H1 (cell line): ENCODE data around the gene NTN4. TPM values are rescaled to one million over a fixed set of nuclear protein-coding genes. Genes with fewer than 3 reads are reported as not detected.

ENCODE experiments used
- CTCF ChIA-PET: fragments of 300-600 bp; sonication (Branson Sonifier 250); formaldehyde crosslinking; loops from one replicate; lab custom pipeline; 2021; ENCODE audit not compliant: partially characterized antibody; lab: Charles Lee
- POLR2A ChIA-PET: fragments of 300-600 bp; sonication (Branson Sonifier 250); formaldehyde crosslinking; loops from one replicate; lab custom pipeline; 2021; ENCODE audit warnings: inconsistent platforms; ENCODE audit not compliant: partially characterized antibody; lab: Charles Lee
- DNase-seq, 2 experiments: peaks; one replicate each; pipeline versions ENCODE4 v3.0.0 to v3.0.0-alpha.2; 2010 to 2022; ENCODE audit warnings: low spot score in 2 of 2, low read depth in 1 of 2, mixed read lengths in 1 of 2
- FAIRE-seq: peaks from 2 replicates; lab custom pipeline; 2011; peaks lifted over from hg19 to GRCh38; lab: Jason Lieb, UNC
- H2AFZ ChIP-seq: 2 replicates; pipeline ENCODE4 v1.8.1; 2012; ENCODE audit warnings: low read length, inconsistent platforms
- H2AK5ac ChIP-seq: 2 replicates; pipeline ENCODE4 v1.6.1; 2013; ENCODE audit warnings: low read depth, low read length
- H2BK120ac ChIP-seq: replicated peaks from 2 replicates; pipeline ENCODE3; 2013; ENCODE audit warnings: low read depth, low read length, inconsistent platforms
- H2BK12ac ChIP-seq: 2 replicates; pipeline ENCODE4 v1.6.1; 2013; ENCODE audit warnings: low read depth, low read length
- H2BK15ac ChIP-seq: 2 replicates; pipeline ENCODE4 v1.6.1; 2013; ENCODE audit warnings: low read length
- H2BK20ac ChIP-seq: 2 replicates; pipeline ENCODE4 v1.6.1; 2013; ENCODE audit warnings: low read length
- H2BK5ac ChIP-seq: 2 replicates; pipeline ENCODE4 v1.6.1; 2013; ENCODE audit warnings: low read depth, low read length
- H3K14ac ChIP-seq: 2 replicates; pipeline ENCODE4 v1.6.1; 2013; ENCODE audit warnings: inconsistent platforms; ENCODE audit not compliant: insufficient read length
- H3K18ac ChIP-seq: 2 replicates; pipeline ENCODE4 v1.6.1; 2013; ENCODE audit warnings: low read length; ENCODE audit errors: extremely low read depth
- H3K23ac ChIP-seq: 2 replicates; pipeline ENCODE4 v1.6.1; 2013; ENCODE audit warnings: inconsistent platforms; ENCODE audit not compliant: insufficient read length
- H3K23me2 ChIP-seq: 2 replicates; pipeline ENCODE4 v1.6.1; 2013; ENCODE audit warnings: low read depth, low read length
- H3K27ac ChIP-seq: 2 replicates; pipeline ENCODE4 v1.6.1; 2011; ENCODE audit warnings: low read depth, low read length, inconsistent platforms
- H3K27me3 ChIP-seq, 4 experiments: replicated peaks in 1 of 4; 1 replicate in 1 of 4; 2 replicates in 3 of 4; pipeline versions ENCODE4 v1.6.1 to v1.8.1; 2011 to 2013; ENCODE audit warnings: low read length in 3 of 4, mild to moderate bottlenecking in 3 of 4, inconsistent platforms in 2 of 4, mixed read lengths in 2 of 4, moderate library complexity in 1 of 4; ENCODE audit not compliant: control insufficient read depth in 3 of 4, insufficient read depth in 3 of 4; ENCODE audit errors: extremely low read depth in 1 of 4
- H3K36me3 ChIP-seq, 4 experiments: 2 replicates each; pipeline versions ENCODE4 v1.6.1 to v1.8.1; 2011 to 2013; ENCODE audit warnings: mild to moderate bottlenecking in 4 of 4, low read length in 3 of 4, moderate library complexity in 2 of 4, control low read depth in 1 of 4, inconsistent platforms in 1 of 4; ENCODE audit not compliant: insufficient read depth in 4 of 4, control insufficient read depth in 2 of 4
- H3K4ac ChIP-seq: replicated peaks from 2 replicates; pipeline ENCODE3; 2013; ENCODE audit warnings: low read length, low read depth, mixed read lengths, inconsistent platforms; ENCODE audit not compliant: insufficient read length
- H3K4me1 ChIP-seq, 4 experiments: replicated peaks in 1 of 4; 1 replicate in 1 of 4; 2 replicates in 3 of 4; pipeline versions ENCODE4 v1.6.1 to v1.8.1; 2011 to 2013; ENCODE audit warnings: low read length in 3 of 4, inconsistent platforms in 2 of 4, mixed read lengths in 1 of 4; ENCODE audit not compliant: insufficient read depth in 4 of 4, control insufficient read depth in 3 of 4
- H3K4me2 ChIP-seq, 2 experiments: 2 replicates each; pipeline versions ENCODE4 v1.6.1 to v1.8.1; 2011 to 2013; ENCODE audit warnings: low read depth in 2 of 2, low read length in 2 of 2, control low read depth in 1 of 2, inconsistent platforms in 1 of 2, mild to moderate bottlenecking in 1 of 2; ENCODE audit not compliant: insufficient read depth in 1 of 2
- H3K4me3 ChIP-seq, 4 experiments: fragments of 200-600, 300-600 bp in 1 of 4; sonication (generic), shearing (Covaris generic), sonication (Bioruptor Twin) in 1 of 4; 2 replicates each; pipeline versions ENCODE4 v1.5.1 to v1.8.1; 2011 to 2016; ENCODE audit warnings: low read length in 4 of 4, low read depth in 3 of 4, control low read depth in 2 of 4, inconsistent platforms in 2 of 4, mild to moderate bottlenecking in 2 of 4, mixed read lengths in 1 of 4, moderate library complexity in 1 of 4; ENCODE audit not compliant: insufficient read depth in 2 of 4; ENCODE audit errors: extremely low read depth in 1 of 4
- H3K56ac ChIP-seq: replicated peaks from 2 replicates; pipeline ENCODE3; 2013; ENCODE audit warnings: low read depth, mild to moderate bottlenecking, mixed read lengths, low read length, inconsistent platforms; ENCODE audit not compliant: insufficient read length
- H3K79me1 ChIP-seq: 2 replicates; pipeline ENCODE4 v1.6.1; 2013; ENCODE audit warnings: low read depth, low read length, control low read depth
- H3K79me2 ChIP-seq, 2 experiments: 2 replicates each; pipeline versions ENCODE4 v1.6.1 to v1.8.1; 2012 to 2013; ENCODE audit warnings: low read length in 2 of 2, mild to moderate bottlenecking in 2 of 2, inconsistent platforms in 1 of 2; ENCODE audit not compliant: insufficient read depth in 2 of 2, control insufficient read depth in 1 of 2
- H3K9ac ChIP-seq, 4 experiments: replicated peaks in 1 of 4; 1 replicate in 1 of 4; 2 replicates in 3 of 4; pipeline versions ENCODE4 v1.6.1 to v1.8.1; 2011 to 2013; ENCODE audit warnings: low read depth in 3 of 4, low read length in 3 of 4, control low read depth in 2 of 4, mild to moderate bottlenecking in 2 of 4, moderate library complexity in 2 of 4, inconsistent platforms in 1 of 4; ENCODE audit errors: extremely low read depth in 1 of 4
- H3K9me3 ChIP-seq, 2 experiments: 2 replicates each; pipeline versions ENCODE4 v1.6.1 to v1.8.1; 2012 to 2013; ENCODE audit warnings: mild to moderate bottlenecking in 2 of 2, moderate library complexity in 2 of 2, control low read depth in 1 of 2, inconsistent platforms in 1 of 2, low read depth in 1 of 2, low read length in 1 of 2, mixed read lengths in 1 of 2; ENCODE audit not compliant: insufficient read depth in 2 of 2
- H4K20me1 ChIP-seq, 2 experiments: replicated peaks in 1 of 2; 2 replicates each; pipeline versions ENCODE3 to v1.8.1; 2011 to 2013; ENCODE audit warnings: inconsistent platforms in 2 of 2, low read length in 2 of 2, mild to moderate bottlenecking in 1 of 2; ENCODE audit not compliant: insufficient read depth in 2 of 2, control insufficient read depth in 1 of 2
- H4K5ac ChIP-seq: 2 replicates; pipeline ENCODE4 v1.6.1; 2013; ENCODE audit warnings: low read length, low read depth, mixed read lengths, inconsistent platforms; ENCODE audit not compliant: insufficient read length
- H4K8ac ChIP-seq: 2 replicates; pipeline ENCODE4 v1.8.0; 2013; ENCODE audit warnings: mild to moderate bottlenecking, moderate library complexity, low read length, inconsistent platforms; ENCODE audit not compliant: insufficient read depth; ENCODE audit errors: extremely low read depth
- H4K91ac ChIP-seq: replicated peaks from 2 replicates; pipeline ENCODE3; 2013; ENCODE audit warnings: low read length, mixed read lengths, inconsistent platforms; ENCODE audit not compliant: insufficient read length
- HDAC2 ChIP-seq, 2 experiments: fragments of 300-600 bp in 1 of 2; sonication (generic) in 1 of 2; IDR thresholded peaks; 2 replicates each; pipeline ENCODE4 v1.6.1; 2011 to 2012; ENCODE audit warnings: low read depth in 2 of 2, low read length in 2 of 2, mild to moderate bottlenecking in 2 of 2, moderate library complexity in 2 of 2, borderline replicate concordance in 1 of 2, inconsistent platforms in 1 of 2
- WGBS, 2 experiments: shearing (Covaris generic) in 1 of 2; methylation state at CpG; one replicate each; pipeline versions ENCODE4 v1.1.6 to v1.1.7; 2013 to 2015; ENCODE audit warnings: low lambda C conversion rate in 2 of 2, mixed read lengths in 2 of 2, inconsistent platforms in 1 of 2, low coverage in 1 of 2, missing lambda C conversion rate in 1 of 2; ENCODE audit not compliant: insufficient replicate concordance in 2 of 2, insufficient coverage in 1 of 2, insufficient read length in 1 of 2; ENCODE audit errors: extremely low coverage in 1 of 2, missing lambda C conversion rate in 1 of 2; 5-methylcytosine and 5-hydroxymethylcytosine counted together
- polyA plus RNA-seq, 7 experiments: library from polyadenylated mRNA; depleted of rRNA in 3 of 7; stranded (reverse) in 5 of 7; unstranded in 2 of 7; fragments of >200 nt in 5 of 7; fragments of 200-250 nt in 2 of 7; gene quantifications; 1 replicate in 5 of 7; 2 replicates in 1 of 7; 4 replicates in 1 of 7; pipeline versions ENCODE4 v1.2.1 to v1.2.3, GENCODE V29; 2011 to 2013; ENCODE audit warnings: missing spikeins in 2 of 7, mixed read lengths in 2 of 7
- total RNA-seq: library from RNA; stranded (reverse); fragmentation: NEBNext Ultra II Directional; extraction: Animal tissue kit (Norgen Biotek cat#: 25700); gene quantifications from 2 replicates; pipeline ENCODE4 v1.2.1, GENCODE V29; 2021

Gene NTN4
- total and polyA plus RNA-seq, 2 of the 8 experiments (the other 6 are each of a cell fraction or from before 2014, with no cell fraction given): 0.74 to 1.3 TPM

GRCh38 chr12:95723693-95724384 is 66.7 kb downstream of the NTN4 start:
- Histone ChIP-seq H3K27ac (no peak overlapping the region), H4K5ac (no peak overlapping the region), H3K56ac (no peak overlapping the region), H2BK5ac (no peak overlapping the region), H2BK15ac (no peak overlapping the region), H3K4me1 (peaks cover 0 to 6% (median 0%) of the 10 kb centered on the region in 4 experiments; a peak in 1 of 7 replicates), H3K14ac (no peak overlapping the region), H3K9ac (no peak overlapping the region), H2AFZ (no peak overlapping the region), H3K36me3 (no peaks in the 10 kb centered on the region), H2BK20ac (no peak overlapping the region), H3K4ac (no peak overlapping the region), H3K79me2 (no peaks in the 10 kb centered on the region), H3K23me2 (no peaks in the 10 kb centered on the region), H2BK12ac (no peak overlapping the region), H3K27me3 (no peaks in the 10 kb centered on the region), H4K8ac (no peak overlapping the region), H3K23ac (no peak overlapping the region), H3K18ac (no peak overlapping the region), H3K79me1 (no peaks in the 10 kb centered on the region), H4K20me1 (no peaks in the 10 kb centered on the region), H4K91ac (no peak overlapping the region), H3K4me2 (no peak overlapping the region), H2BK120ac (no peak overlapping the region), H2AK5ac (no peak overlapping the region), H3K9me3 (peaks cover 0 to 5% of the 10 kb centered on the region in 2 experiments; a peak in 1 of 4 replicates), H3K4me3 (no peak overlapping the region)
- 85% methylated on average over 4 of the region's 4 CpGs; no CpG with 5 or more reads in 1 of the 2 experiments for WGBS, 2 experiments
- CTCF ChIA-PET: no interaction called here
- DNase-seq (no peak), FAIRE-seq (no peak)
- no peak for TF ChIP-seq HDAC2 (IDR thresholded peaks at IDR 0.05; ENCODE audit: borderline replicate concordance in 1 of 2, low read depth in 2 of 2, low read length in 2 of 2)
- POLR2A ChIA-PET: interaction anchor here (1.1 kb wide), 1 partner anchor 9 kb away, joined by 3 read pairs; no protein-coding TSS in a partner anchor
